Activated naive CD8-positive, alpha-beta T cell treated with anti-CD3 and anti-CD28 coated beads, Interleukin-2, amount 50 U/mL, for 16 hours (primary cell): Measurements from ENCODE around the gene MAGI2.

ENCODE experiments used
- DNase-seq: peaks from one replicate; pipeline ENCODE4 v3.0.0-alpha.2; 2020; ENCODE audit warnings: low read depth, low spot score

Gene MAGI2

GRCh38 chr7:78095549-78095948 is 1357.9 kb downstream of the MAGI2 start:
- DNase-seq: no peak

GRCh38 chr7:78092331-78092730 is 1361.1 kb downstream of the MAGI2 start:
- no peak for DNase-seq

- DNase-seq: no peak
Measured at GRCh38 chr7:78090616-78091015, 1362.9 kb downstream of the MAGI2 start.

- no peak for DNase-seq
Measured at GRCh38 chr7:78083476-78084120, 1369.9 kb downstream of the MAGI2 start.

- DNase-seq: no peak
Measured at GRCh38 chr7:78082556-78082955, 1370.9 kb downstream of the MAGI2 start.

GRCh38 chr7:78081888-78082287 is 1371.6 kb downstream of the MAGI2 start:
- DNase-seq: no peak

GRCh38 chr7:78081344-78081743 is 1372.1 kb downstream of the MAGI2 start:
- no peak for DNase-seq

- DNase-seq: no peak
Measured at GRCh38 chr7:78080811-78081210, 1372.7 kb downstream of the MAGI2 start.

GRCh38 chr7:78080241-78080640 is 1373.2 kb downstream of the MAGI2 start:
- no peak for DNase-seq

GRCh38 chr7:78074713-78075112 is 1378.8 kb downstream of the MAGI2 start:
- DNase-seq: no peak

GRCh38 chr7:78073609-78074382 is 1379.7 kb downstream of the MAGI2 start:
- no peak for DNase-seq

GRCh38 chr7:78072201-78072590 is 1381.3 kb downstream of the MAGI2 start:
- DNase-seq: no peak

GRCh38 chr7:78071491-78072200 is 1381.8 kb downstream of the MAGI2 start:
- DNase-seq: no peak

- no peak for DNase-seq
Measured at GRCh38 chr7:78066599-78066998, 1386.9 kb downstream of the MAGI2 start.

GRCh38 chr7:78063758-78064157 is 1389.7 kb downstream of the MAGI2 start:
- DNase-seq: no peak

GRCh38 chr7:78062214-78062613 is 1391.3 kb downstream of the MAGI2 start:
- no peak for DNase-seq

- DNase-seq: no peak
Measured at GRCh38 chr7:78057571-78057970, 1395.9 kb downstream of the MAGI2 start.

- no peak for DNase-seq
Measured at GRCh38 chr7:78055599-78055998, 1397.9 kb downstream of the MAGI2 start.

GRCh38 chr7:78055001-78055573 is 1398.4 kb downstream of the MAGI2 start:
- no peak for DNase-seq

GRCh38 chr7:78052112-78052511 is 1401.4 kb downstream of the MAGI2 start:
- no peak for DNase-seq

- no peak for DNase-seq
Measured at GRCh38 chr7:78047800-78048199, 1405.7 kb downstream of the MAGI2 start.

GRCh38 chr7:78043159-78043558 is 1410.3 kb downstream of the MAGI2 start:
- no peak for DNase-seq
